ENCODE results near the gene MTX1.
"Not testable (repeated sequence)": the region's sequence is repeated elsewhere in the genome, so short reads cannot be mapped to it uniquely, and the experiment has no call there.

GRCh38 chr1:155232001-155232978, 23.8 kb downstream of the MTX1 start:
- not testable (repeated sequence) for TF ChIP-seq CTCF (conservative IDR thresholded peaks at IDR 0.05; ENCODE audit: low read length); EZH2phosphoT487 (IDR thresholded peaks at IDR 0.05; ENCODE audit: borderline replicate concordance, low read depth, low read length)

Measured in OCI-LY7 (cell line).